Lower leg skin (tissue), 4 donors: ENCODE results near the gene LMTK3. TPM values are rescaled to one million over a fixed set of nuclear protein-coding genes. Genes with fewer than 3 reads are reported as not detected.

Experiments used
- DNase-seq, 2 donors: peaks; one replicate each; pipeline ENCODE4 v3.0.0-alpha.2; 2019; ENCODE audit warnings: low spot score in 2 of 2
- H3K4me3 ChIP-seq: fragments of 200-600 bp; sonication (generic); 2 replicates; pipeline ENCODE4 v1.5.1; 2017; ENCODE audit warnings: mild to moderate bottlenecking, low read depth; ENCODE audit not compliant: poor library complexity, severe bottlenecking
- POLR2A ChIP-seq, 2 donors: fragments of 450-650 bp; IDR thresholded peaks; one replicate each; pipeline ENCODE4 v1.6.1; 2016 to 2017; ENCODE audit warnings: antibody characterized with exemption in 2 of 2, mild to moderate bottlenecking in 1 of 2, moderate library complexity in 1 of 2
- WGBS, 2 donors: methylation state at CpG; one replicate each; pipeline ENCODE4 v1.1.5; 2018; 5-methylcytosine and 5-hydroxymethylcytosine counted together
- intact Hi-C: fragments of 100-400 bp; cut with DNase I; formaldehyde crosslinking; loops from one replicate; pipeline ENCODE4 v1.15.0; 2023; ENCODE audit warnings: low total_unique reads
- total RNA-seq, 4 donors: library from RNA; depleted of rRNA; stranded (reverse); fragments of >200 nt; gene quantifications; one replicate each; pipeline ENCODE4 v1.1.0, GENCODE V29; 2016
- TF ChIP-seq, protein P1 (sequence below), 3 donors: fragments of 450-650 bp; IDR thresholded peaks; one replicate each; pipeline ENCODE4 v1.5.1; 2016; ENCODE audit warnings: antibody characterized with exemption in 3 of 3, mild to moderate bottlenecking in 3 of 3, moderate library complexity in 2 of 3

The LMTK3 gene
- total RNA-seq, 4 donors from 2014 or later = 5.3 to 6.7 (median 5.8) TPM

DNA sequence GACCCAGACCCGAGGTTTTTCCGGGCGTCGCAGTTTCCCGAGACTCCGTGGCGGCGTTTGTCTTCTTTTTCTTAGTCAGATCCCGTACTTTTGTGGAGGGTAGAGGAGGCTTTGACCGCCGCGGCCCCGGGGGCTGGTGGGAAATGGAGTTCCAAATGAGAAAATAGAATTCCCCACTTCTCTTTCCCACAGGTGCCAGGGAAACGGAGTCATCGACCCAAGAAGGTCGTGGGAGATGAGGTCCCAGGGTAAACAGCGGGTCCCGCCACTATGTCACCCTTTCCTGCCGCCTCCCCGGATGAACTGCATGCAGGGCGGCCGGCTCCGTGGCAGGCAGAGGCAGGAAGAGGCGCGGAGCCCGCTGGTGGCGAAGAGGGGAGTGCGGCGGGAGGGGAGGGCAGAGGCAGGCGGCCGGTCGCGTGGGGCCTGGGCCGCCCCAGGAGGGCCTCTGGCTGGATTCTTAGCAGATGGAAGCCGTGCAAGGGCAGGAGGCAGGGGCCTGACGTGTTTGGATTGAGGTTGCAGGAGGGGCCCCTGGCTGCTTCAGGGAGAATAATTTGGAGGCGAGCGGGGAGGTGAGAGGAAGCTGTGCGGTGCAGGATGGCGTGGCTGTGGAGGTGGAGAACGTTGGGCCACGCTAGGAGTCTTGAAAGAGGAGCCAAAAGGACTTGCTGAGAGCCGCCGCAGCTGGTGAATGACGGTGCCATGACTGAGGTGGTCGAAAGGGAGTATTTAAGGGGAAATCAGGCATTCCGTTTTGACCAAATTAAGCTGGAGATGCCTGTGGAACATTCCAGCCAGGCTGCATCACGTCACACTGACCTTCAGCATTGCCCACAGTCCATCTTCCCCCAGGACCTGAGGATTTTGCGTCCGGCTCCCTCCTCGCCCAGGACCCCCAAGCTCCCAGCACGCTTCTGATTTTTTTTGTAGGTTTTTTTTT is 30.8 kb downstream of the LMTK3 start:
- H3K4me3 ChIP-seq = peak overlapping the region; percentile 32
- intact Hi-C loops = no loop called here
- peak in 1 of 2 donors; percentile 92 for DNase-seq
- WGBS, 2 donors = 6 to 10% methylated on average over 52 of the region's 52 CpGs
- TF ChIP-seq POLR2A (IDR thresholded peaks at IDR 0.05) = no peak
- TF ChIP-seq, protein P1, sequence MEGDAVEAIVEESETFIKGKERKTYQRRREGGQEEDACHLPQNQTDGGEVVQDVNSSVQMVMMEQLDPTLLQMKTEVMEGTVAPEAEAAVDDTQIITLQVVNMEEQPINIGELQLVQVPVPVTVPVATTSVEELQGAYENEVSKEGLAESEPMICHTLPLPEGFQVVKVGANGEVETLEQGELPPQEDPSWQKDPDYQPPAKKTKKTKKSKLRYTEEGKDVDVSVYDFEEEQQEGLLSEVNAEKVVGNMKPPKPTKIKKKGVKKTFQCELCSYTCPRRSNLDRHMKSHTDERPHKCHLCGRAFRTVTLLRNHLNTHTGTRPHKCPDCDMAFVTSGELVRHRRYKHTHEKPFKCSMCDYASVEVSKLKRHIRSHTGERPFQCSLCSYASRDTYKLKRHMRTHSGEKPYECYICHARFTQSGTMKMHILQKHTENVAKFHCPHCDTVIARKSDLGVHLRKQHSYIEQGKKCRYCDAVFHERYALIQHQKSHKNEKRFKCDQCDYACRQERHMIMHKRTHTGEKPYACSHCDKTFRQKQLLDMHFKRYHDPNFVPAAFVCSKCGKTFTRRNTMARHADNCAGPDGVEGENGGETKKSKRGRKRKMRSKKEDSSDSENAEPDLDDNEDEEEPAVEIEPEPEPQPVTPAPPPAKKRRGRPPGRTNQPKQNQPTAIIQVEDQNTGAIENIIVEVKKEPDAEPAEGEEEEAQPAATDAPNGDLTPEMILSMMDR (IDR thresholded peaks at IDR 0.05) = no peak

DNA sequence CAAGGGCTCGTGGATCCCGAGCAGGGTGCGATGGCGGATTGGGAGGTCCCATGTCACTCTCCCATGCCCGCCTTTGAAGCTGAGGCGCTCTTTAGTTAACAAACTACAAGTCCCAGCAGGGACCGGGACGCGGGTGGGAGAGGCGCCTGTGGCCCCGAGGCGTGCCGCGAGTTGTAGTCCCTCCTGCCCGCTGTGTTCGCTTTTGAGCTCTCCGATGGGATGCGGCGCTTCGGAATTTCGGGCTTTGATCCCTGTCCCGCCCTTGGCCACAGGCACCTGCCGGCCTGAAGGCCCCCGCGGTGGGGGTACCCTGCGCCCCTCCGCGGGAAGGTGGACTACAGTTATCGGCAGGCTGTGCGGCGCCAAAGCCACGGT is 31.5 kb downstream of the LMTK3 start:
- H3K4me3 ChIP-seq = peak overlapping the region; percentile 32
- WGBS, 2 donors = 1 to 9% methylated on average over 18 to 23 of the region's 32 CpGs
- TF ChIP-seq, protein P1 (IDR thresholded peaks at IDR 0.05) = no peak
- TF ChIP-seq POLR2A (IDR thresholded peaks at IDR 0.05) = no peak
- DNase-seq = peak in 1 of 2 donors; percentile 95
- intact Hi-C loops = no loop called here

DNA sequence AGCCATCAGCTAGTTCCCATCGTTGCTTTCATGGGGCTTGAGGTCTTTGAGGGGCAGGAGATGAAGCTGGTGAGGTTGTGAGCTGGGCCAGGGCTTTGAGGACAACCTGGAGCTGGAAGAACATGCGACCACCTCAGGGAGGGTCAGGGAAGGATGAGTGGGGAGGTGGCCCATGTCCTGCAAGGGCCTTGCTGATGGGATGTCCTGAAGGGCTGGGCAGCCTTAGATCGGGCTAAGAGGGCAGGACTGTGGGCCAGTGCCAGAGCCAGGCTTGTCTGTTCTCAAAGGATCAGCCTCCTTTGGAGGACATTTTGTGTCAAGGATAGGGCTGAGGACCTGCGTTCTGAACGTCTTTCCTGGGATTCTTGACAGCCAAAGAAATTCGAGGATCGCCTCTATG is 31.9 kb downstream of the LMTK3 start:
- DNase-seq = no peak
- no peak overlapping the region for H3K4me3 ChIP-seq
- TF ChIP-seq, protein P1 (IDR thresholded peaks at IDR 0.05) = no peak
- TF ChIP-seq POLR2A (IDR thresholded peaks at IDR 0.05) = no peak
- 59 to 69% methylated on average over 3 to 7 of the region's 7 CpGs for WGBS, 2 donors
- intact Hi-C loops = no loop called here

DNA sequence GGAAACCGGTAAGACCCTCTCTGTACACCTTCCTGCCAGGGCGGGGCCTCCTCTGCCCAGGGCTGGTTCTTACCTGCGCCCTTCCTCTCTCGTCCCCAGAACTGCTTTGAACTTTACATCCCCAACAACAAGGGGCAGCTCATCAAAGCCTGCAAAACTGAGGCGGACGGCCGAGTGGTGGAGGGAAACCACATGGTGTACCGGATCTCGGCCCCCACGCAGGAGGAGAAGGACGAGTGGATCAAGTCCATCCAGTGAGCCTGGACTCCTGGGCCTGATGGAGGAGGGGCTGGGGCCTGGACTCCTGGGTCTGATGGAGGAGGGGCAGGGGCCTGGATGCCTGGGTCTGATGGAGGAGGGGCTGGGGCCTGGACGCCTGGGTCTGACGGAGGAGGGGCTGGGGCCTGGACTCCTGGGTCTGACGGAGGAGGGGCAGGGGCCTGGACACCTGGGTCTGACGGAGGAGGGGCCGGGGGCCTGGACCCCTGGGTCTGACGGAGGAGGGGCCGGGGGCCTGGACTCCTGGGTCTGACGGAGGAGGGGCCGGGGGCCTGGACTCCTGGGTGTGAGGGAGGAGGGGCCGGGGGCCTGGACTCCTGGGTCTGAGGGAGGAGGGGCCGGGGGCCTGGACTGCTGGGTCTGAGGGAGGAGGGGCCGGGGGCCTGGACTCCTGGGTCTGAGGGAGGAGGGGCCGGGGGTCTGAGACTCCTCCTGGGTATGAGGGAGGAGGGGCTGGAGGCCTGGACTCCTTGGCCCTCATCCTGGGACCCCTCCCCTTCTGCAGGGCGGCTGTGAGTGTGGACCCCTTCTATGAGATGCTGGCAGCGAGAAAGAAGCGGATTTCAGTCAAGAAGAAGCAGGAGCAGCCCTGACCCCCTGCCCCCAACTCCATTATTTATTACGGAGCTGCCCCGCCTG is 33.0 kb downstream of the LMTK3 start:
- TF ChIP-seq, protein P1 (IDR thresholded peaks at IDR 0.05) = no peak
- no peak for TF ChIP-seq POLR2A (IDR thresholded peaks at IDR 0.05)
- 82 to 85% methylated on average over 26 to 27 of the region's 29 CpGs for WGBS, 2 donors
- no peak for DNase-seq
- intact Hi-C loops = no loop called here
- H3K4me3 ChIP-seq = no peak overlapping the region

DNA sequence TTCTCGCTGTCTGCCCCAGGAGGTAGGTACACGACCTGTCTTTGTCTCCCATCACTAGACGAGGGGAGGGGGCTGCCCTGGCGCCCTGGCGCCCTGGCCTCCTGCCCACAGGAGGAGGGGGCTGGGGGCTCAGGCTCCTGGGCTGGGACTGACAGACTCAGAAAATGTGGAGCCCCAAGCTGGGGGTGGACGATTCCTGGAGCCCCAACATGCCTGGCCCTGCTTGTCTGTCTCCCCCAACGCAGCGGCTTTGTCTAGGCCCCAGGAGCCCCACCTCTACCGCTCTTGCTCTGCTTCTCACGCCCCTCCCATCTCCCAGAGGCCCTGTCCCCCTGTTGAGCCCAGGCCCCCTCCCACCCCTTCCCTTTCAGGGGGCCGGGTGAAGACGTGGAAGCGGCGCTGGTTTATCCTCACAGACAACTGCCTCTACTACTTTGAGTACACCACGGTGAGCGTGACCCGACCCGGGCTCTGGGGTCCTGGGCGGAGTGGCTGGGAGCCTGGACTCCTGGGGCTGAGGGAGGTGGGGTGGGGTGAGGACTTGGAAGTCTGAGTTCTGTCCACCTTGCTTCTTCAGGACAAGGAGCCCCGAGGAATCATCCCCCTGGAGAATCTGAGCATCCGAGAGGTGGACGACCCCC is 33.8 kb downstream of the LMTK3 start:
- intact Hi-C loops = no loop called here
- no peak for DNase-seq
- TF ChIP-seq POLR2A (IDR thresholded peaks at IDR 0.05) = no peak
- TF ChIP-seq, protein P1 (IDR thresholded peaks at IDR 0.05) = no peak
- H3K4me3 ChIP-seq = no peak overlapping the region
- 75 to 84% methylated on average over 12 to 22 of the region's 22 CpGs for WGBS, 2 donors
